GM12891 (cell line): ENCODE measurements around the gene WSCD1.

ENCODE experiments used
- DNase-seq: peaks from one replicate; pipeline ENCODE4 v3.0.0; 2011; ENCODE audit warnings: low spot score; ENCODE audit not compliant: insufficient read length
- FAIRE-seq: peaks from 2 replicates; lab custom pipeline; 2011; peaks lifted over from hg19 to GRCh38; lab: Jason Lieb, UNC
- PAX5 ChIP-seq: IDR thresholded peaks from 2 replicates; pipeline ENCODE4 v1.6.1; 2011; ENCODE audit warnings: low read length, moderate library complexity, mild to moderate bottlenecking; ENCODE audit not compliant: insufficient read depth, severe bottlenecking
- POLR2A ChIP-seq: IDR thresholded peaks from 2 replicates; pipeline ENCODE4 v1.6.1; 2011; ENCODE audit warnings: low read depth, low read length, control low read depth
- POLR2AphosphoS5 ChIP-seq: IDR thresholded peaks from 2 replicates; pipeline ENCODE4 v1.6.1; 2011; ENCODE audit warnings: low read depth, low read length, control low read depth
- POU2F2 ChIP-seq: IDR thresholded peaks from 2 replicates; pipeline ENCODE4 v1.6.1; 2011; ENCODE audit warnings: low read depth, mild to moderate bottlenecking, control low read depth, low read length, moderate library complexity
- SPI1 ChIP-seq: IDR thresholded peaks from 2 replicates; pipeline ENCODE4 v1.6.1; 2011; ENCODE audit warnings: low read depth, low read length, control low read depth
- TAF1 ChIP-seq: IDR thresholded peaks from 2 replicates; pipeline ENCODE4 v1.6.1; 2011; ENCODE audit warnings: low read depth, low read length, control low read depth

The WSCD1 gene

GRCh38 chr17:6100891-6101500 is 30.8 kb downstream of the WSCD1 start:
- DNase-seq (no peak), FAIRE-seq (no peak)
- no peak for TF ChIP-seq SPI1
- no peak for TF ChIP-seq PAX5
- TF ChIP-seq POLR2A, result no peak
- no peak for TF ChIP-seq POLR2AphosphoS5
- no peak for TF ChIP-seq TAF1
- TF ChIP-seq POU2F2, result no peak

- TF ChIP-seq TAF1 (no peak), POLR2AphosphoS5 (no peak), POU2F2 (no peak), POLR2A (no peak), PAX5 (no peak), SPI1 (no peak)
- DNase-seq (no peak), FAIRE-seq (no peak)
Measured at GRCh38 chr17:6101706-6102105, 31.5 kb downstream of the WSCD1 start.

- DNase-seq (no peak), FAIRE-seq (no peak)
- no peak for TF ChIP-seq PAX5
- no peak for TF ChIP-seq POLR2A
- no peak for TF ChIP-seq POU2F2
- TF ChIP-seq TAF1, result no peak
- TF ChIP-seq SPI1, result no peak
- TF ChIP-seq POLR2AphosphoS5, result no peak
Measured at GRCh38 chr17:6102615-6103014, 32.4 kb downstream of the WSCD1 start.

- no peak for TF ChIP-seq POU2F2
- no peak for TF ChIP-seq POLR2AphosphoS5
- TF ChIP-seq PAX5, result no peak
- TF ChIP-seq POLR2A, result no peak
- TF ChIP-seq TAF1, result no peak
- no peak for TF ChIP-seq SPI1
- DNase-seq, result no peak
- FAIRE-seq, result no peak
Measured at GRCh38 chr17:6104956-6105648, 34.9 kb downstream of the WSCD1 start.

GRCh38 chr17:6105649-6106007 is 35.4 kb downstream of the WSCD1 start:
- no peak for TF ChIP-seq SPI1
- TF ChIP-seq TAF1, result no peak
- TF ChIP-seq PAX5, result no peak
- no peak for TF ChIP-seq POLR2A
- TF ChIP-seq POU2F2, result no peak
- no peak for TF ChIP-seq POLR2AphosphoS5
- FAIRE-seq (no peak), DNase-seq (no peak)

- DNase-seq (no peak), FAIRE-seq (no peak)
- no peak for TF ChIP-seq POLR2A
- no peak for TF ChIP-seq POLR2AphosphoS5
- TF ChIP-seq TAF1, result no peak
- no peak for TF ChIP-seq PAX5
- no peak for TF ChIP-seq POU2F2
- no peak for TF ChIP-seq SPI1
Measured at GRCh38 chr17:6106212-6106611, 36.0 kb downstream of the WSCD1 start.

GRCh38 chr17:6107791-6108190 is 37.6 kb downstream of the WSCD1 start:
- DNase-seq, result no peak
- FAIRE-seq, result no peak
- TF ChIP-seq TAF1, result no peak
- no peak for TF ChIP-seq POLR2AphosphoS5
- TF ChIP-seq POU2F2, result no peak
- no peak for TF ChIP-seq SPI1
- TF ChIP-seq POLR2A, result no peak
- TF ChIP-seq PAX5, result no peak

GRCh38 chr17:6108382-6108781 is 38.2 kb downstream of the WSCD1 start:
- FAIRE-seq (no peak), DNase-seq (no peak)
- no peak for TF ChIP-seq POLR2A
- no peak for TF ChIP-seq PAX5
- no peak for TF ChIP-seq SPI1
- no peak for TF ChIP-seq TAF1
- TF ChIP-seq POU2F2, result no peak
- TF ChIP-seq POLR2AphosphoS5, result no peak

GRCh38 chr17:6108987-6109386 is 38.8 kb downstream of the WSCD1 start:
- DNase-seq (no peak), FAIRE-seq (no peak)
- TF ChIP-seq POLR2AphosphoS5, result no peak
- no peak for TF ChIP-seq TAF1
- no peak for TF ChIP-seq SPI1
